T-helper 2 cell (primary cell): ENCODE measurements around the gene SLC39A12.
A peak's percentile ranks its signal among the peaks of the same experiment; 100 is the strongest.

Source experiments
- DNase-seq, 5 experiments: peaks; one replicate each; pipeline versions ENCODE4 v3.0.0 to v3.0.0-alpha.2; 2012 to 2022

Gene SLC39A12

GRCh38 chr10:17965649-17966235, 14.0 kb downstream of the SLC39A12 start:
- no peak for DNase-seq

- DNase-seq, result no peak
Observed at GRCh38 chr10:17974505-17974904, 22.8 kb downstream of the SLC39A12 start.

- DNase-seq, result no peak
Observed at GRCh38 chr10:17980846-17981565, 29.3 kb downstream of the SLC39A12 start.

GRCh38 chr10:17981766-17982380, 30.2 kb downstream of the SLC39A12 start:
- DNase-seq, result no peak

GRCh38 chr10:17984056-17984455, 32.3 kb downstream of the SLC39A12 start:
- DNase-seq, result peak in 1 of 5 experiments; percentile 3

- no peak for DNase-seq
Observed at GRCh38 chr10:17984563-17984962, 32.8 kb downstream of the SLC39A12 start.

GRCh38 chr10:17989908-17990767, 38.4 kb downstream of the SLC39A12 start:
- DNase-seq, result no peak

GRCh38 chr10:17992266-17992665, 40.5 kb downstream of the SLC39A12 start:
- DNase-seq, result no peak

GRCh38 chr10:17993361-17993760, 41.6 kb downstream of the SLC39A12 start:
- DNase-seq, result no peak

GRCh38 chr10:18000601-18001000, 48.9 kb downstream of the SLC39A12 start:
- DNase-seq, result no peak

GRCh38 chr10:18005445-18005780, 53.7 kb downstream of the SLC39A12 start:
- DNase-seq, result no peak

- DNase-seq, result no peak
Observed at GRCh38 chr10:18005781-18006456, 54.2 kb downstream of the SLC39A12 start.

GRCh38 chr10:18008986-18009385, 57.3 kb downstream of the SLC39A12 start:
- no peak for DNase-seq

- no peak for DNase-seq
Observed at GRCh38 chr10:18010050-18010449, 58.3 kb downstream of the SLC39A12 start.

- DNase-seq, result no peak
Observed at GRCh38 chr10:18020523-18020922, 68.8 kb downstream of the SLC39A12 start.

- no peak for DNase-seq
Observed at GRCh38 chr10:18021725-18022480, 70.2 kb downstream of the SLC39A12 start.

GRCh38 chr10:18043148-18044006, 91.7 kb downstream of the SLC39A12 start:
- DNase-seq, result no peak

GRCh38 chr10:18044976-18045720, 93.4 kb downstream of the SLC39A12 start:
- peak in 1 of 5 experiments; percentile 7 for DNase-seq

- no peak for DNase-seq
Observed at GRCh38 chr10:18056583-18056982, 104.9 kb downstream of the SLC39A12 start.
